Measurements from ENCODE around the gene IL18. TPM values are rescaled to one million over a fixed set of nuclear protein-coding genes. Genes with fewer than 3 reads are reported as not detected.

Gene IL18
- polyA plus RNA-seq, 1 donor from 2014 or later, result not detected

DNA sequence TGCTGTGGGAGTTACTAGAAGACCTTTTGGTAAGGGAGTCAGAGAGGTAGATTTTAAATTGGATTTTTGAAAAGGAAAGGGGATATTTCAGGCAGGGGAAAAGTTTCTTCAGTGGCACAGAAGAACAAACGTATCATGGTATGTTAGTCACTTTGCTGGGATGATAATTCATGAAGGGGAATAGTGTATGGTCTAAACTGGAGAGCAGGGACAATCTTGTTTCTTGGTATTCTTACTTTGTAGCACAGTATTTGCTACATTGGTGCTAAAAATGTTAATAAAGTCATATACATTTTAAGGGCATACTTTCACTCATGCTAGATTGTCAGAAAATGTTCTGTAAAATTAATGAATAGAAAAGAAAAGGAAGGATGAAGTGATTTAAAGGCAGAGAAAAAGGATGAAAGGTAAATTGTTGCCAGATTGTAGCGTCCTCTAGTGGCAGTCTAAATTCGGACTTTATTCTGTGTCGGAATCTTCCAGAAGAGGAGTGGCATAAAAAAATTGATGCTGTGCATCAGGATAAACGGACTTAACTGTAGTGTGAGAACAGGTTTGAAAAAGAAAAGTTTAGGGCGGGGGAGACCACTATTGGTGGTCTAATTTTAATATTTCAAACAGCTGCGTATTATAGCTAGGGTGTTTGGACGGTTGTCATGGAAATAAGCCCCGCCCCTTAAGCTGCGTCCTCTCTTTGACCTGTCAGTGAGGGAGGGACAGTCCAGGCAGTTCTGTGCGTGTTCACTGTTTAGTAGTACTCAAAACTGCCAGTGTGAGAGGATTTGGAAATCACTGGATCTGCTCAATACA, 11.1 kb upstream of the IL18 start, which contains the start of gene BCO2:
TSS of gene BCO2 (plus strand) at position 724 of the 810 bp plus-strand sequence. CDS start 90 bp downstream, outside the sequence.
- H3K9me3 ChIP-seq (ENCODE audit: low read length), result no peaks in the 10 kb centered on the region
- no peaks in the 10 kb centered on the region for H4K20me1 ChIP-seq (ENCODE audit: insufficient read depth)
- TF ChIP-seq TAF1 (IDR thresholded peaks at IDR 0.05; ENCODE audit: low read depth) (no peak), RAD21 (conservative IDR thresholded peaks at IDR 0.05) (peak; percentile 65), SMC3 (conservative IDR thresholded peaks at IDR 0.05; ENCODE audit: poor library complexity) (peak; percentile 50), EP300 (conservative IDR thresholded peaks at IDR 0.05; ENCODE audit: poor library complexity, severe bottlenecking) (no peak), POLR2AphosphoS5 (IDR thresholded peaks at IDR 0.05) (no peak)
- TF ChIP-seq, protein P1, sequence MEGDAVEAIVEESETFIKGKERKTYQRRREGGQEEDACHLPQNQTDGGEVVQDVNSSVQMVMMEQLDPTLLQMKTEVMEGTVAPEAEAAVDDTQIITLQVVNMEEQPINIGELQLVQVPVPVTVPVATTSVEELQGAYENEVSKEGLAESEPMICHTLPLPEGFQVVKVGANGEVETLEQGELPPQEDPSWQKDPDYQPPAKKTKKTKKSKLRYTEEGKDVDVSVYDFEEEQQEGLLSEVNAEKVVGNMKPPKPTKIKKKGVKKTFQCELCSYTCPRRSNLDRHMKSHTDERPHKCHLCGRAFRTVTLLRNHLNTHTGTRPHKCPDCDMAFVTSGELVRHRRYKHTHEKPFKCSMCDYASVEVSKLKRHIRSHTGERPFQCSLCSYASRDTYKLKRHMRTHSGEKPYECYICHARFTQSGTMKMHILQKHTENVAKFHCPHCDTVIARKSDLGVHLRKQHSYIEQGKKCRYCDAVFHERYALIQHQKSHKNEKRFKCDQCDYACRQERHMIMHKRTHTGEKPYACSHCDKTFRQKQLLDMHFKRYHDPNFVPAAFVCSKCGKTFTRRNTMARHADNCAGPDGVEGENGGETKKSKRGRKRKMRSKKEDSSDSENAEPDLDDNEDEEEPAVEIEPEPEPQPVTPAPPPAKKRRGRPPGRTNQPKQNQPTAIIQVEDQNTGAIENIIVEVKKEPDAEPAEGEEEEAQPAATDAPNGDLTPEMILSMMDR (IDR thresholded peaks at IDR 0.05; ENCODE audit: poor library complexity, severe bottlenecking), result peak; percentile 81
- peak within 1 kb of the TSS; percentile 19 for H2AFZ ChIP-seq (ENCODE audit: low read depth, low read length)
- no peaks in the 10 kb centered on the region for H3F3A ChIP-seq (ENCODE audit: insufficient read depth, low read length, poor library complexity, severe bottlenecking)
- no peaks in the 10 kb centered on the region for H3K36me3 ChIP-seq (ENCODE audit: insufficient read depth, low read length)
- no peaks in the 10 kb centered on the region for H3K27me3 ChIP-seq (ENCODE audit: insufficient read depth, low read depth, low read length)
- peak within 1 kb of the TSS; percentile 59 for H3K4me3 ChIP-seq (ENCODE audit: low read length)
- peak within 1 kb of the TSS; percentile 20 for H3K9ac ChIP-seq (ENCODE audit: low read length)
- H3K79me2 ChIP-seq (replicated peaks; ENCODE audit: insufficient read depth, low read length), result no peaks in the 10 kb centered on the region
- no peaks in the 10 kb centered on the region for H3K9me2 ChIP-seq (ENCODE audit: insufficient read depth, low read length)
- H3K4me2 ChIP-seq (ENCODE audit: low read length), result peak within 1 kb of the TSS; percentile 49
- H3K27ac ChIP-seq (ENCODE audit: low read length), result no peak within 1 kb of the TSS

DNA sequence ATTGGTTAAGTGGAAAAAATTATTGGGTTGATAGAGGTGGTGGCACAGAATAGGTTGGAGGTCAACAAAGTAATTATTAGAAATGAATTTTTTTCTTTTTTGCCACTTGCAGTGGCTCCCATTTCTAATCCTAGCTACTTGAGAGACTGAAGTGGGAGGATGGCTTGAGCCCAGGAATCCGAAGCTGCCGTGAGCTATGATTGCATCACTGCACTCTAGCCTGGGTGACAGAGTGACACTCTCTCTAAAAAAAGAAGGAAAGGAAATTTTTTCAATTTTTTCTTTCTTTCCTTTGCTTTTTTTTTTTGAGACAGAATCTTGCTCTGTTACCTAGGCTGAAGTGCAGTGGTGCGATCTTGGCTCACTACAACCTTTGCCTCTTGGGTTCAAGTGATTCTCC, 9.3 kb upstream of the IL18 start:
- no peaks in the 10 kb centered on the region for H4K20me1 ChIP-seq (ENCODE audit: insufficient read depth)
- TF ChIP-seq MXI1 (conservative IDR thresholded peaks at IDR 0.05; ENCODE audit: poor library complexity, severe bottlenecking) (no peak), TAF1 (IDR thresholded peaks at IDR 0.05; ENCODE audit: low read depth) (no peak), SMC3 (conservative IDR thresholded peaks at IDR 0.05; ENCODE audit: poor library complexity) (no peak), EP300 (conservative IDR thresholded peaks at IDR 0.05; ENCODE audit: poor library complexity, severe bottlenecking) (no peak), POLR2AphosphoS5 (IDR thresholded peaks at IDR 0.05) (no peak), EZH2 (IDR thresholded peaks at IDR 0.05; ENCODE audit: borderline replicate concordance, insufficient read depth, low read length, poor library complexity, severe bottlenecking) (no peak), RAD21 (conservative IDR thresholded peaks at IDR 0.05) (no peak)
- TF ChIP-seq, protein P1 (IDR thresholded peaks at IDR 0.05; ENCODE audit: poor library complexity, severe bottlenecking), result no peak
- TF ChIP-seq, protein P2, sequence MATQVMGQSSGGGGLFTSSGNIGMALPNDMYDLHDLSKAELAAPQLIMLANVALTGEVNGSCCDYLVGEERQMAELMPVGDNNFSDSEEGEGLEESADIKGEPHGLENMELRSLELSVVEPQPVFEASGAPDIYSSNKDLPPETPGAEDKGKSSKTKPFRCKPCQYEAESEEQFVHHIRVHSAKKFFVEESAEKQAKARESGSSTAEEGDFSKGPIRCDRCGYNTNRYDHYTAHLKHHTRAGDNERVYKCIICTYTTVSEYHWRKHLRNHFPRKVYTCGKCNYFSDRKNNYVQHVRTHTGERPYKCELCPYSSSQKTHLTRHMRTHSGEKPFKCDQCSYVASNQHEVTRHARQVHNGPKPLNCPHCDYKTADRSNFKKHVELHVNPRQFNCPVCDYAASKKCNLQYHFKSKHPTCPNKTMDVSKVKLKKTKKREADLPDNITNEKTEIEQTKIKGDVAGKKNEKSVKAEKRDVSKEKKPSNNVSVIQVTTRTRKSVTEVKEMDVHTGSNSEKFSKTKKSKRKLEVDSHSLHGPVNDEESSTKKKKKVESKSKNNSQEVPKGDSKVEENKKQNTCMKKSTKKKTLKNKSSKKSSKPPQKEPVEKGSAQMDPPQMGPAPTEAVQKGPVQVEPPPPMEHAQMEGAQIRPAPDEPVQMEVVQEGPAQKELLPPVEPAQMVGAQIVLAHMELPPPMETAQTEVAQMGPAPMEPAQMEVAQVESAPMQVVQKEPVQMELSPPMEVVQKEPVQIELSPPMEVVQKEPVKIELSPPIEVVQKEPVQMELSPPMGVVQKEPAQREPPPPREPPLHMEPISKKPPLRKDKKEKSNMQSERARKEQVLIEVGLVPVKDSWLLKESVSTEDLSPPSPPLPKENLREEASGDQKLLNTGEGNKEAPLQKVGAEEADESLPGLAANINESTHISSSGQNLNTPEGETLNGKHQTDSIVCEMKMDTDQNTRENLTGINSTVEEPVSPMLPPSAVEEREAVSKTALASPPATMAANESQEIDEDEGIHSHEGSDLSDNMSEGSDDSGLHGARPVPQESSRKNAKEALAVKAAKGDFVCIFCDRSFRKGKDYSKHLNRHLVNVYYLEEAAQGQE (IDR thresholded peaks at IDR 0.05; ENCODE audit: borderline replicate concordance), result no peak
- no peak overlapping the region for H3K27ac ChIP-seq (ENCODE audit: low read length)
- H3K79me2 ChIP-seq (replicated peaks; ENCODE audit: insufficient read depth, low read length), result no peaks in the 10 kb centered on the region
- H2AFZ ChIP-seq (ENCODE audit: low read depth, low read length), result no peak overlapping the region
- H3K9me3 ChIP-seq (ENCODE audit: low read length), result no peaks in the 10 kb centered on the region
- H3K27me3 ChIP-seq (ENCODE audit: insufficient read depth, low read depth, low read length), result no peaks in the 10 kb centered on the region
- H3K9me2 ChIP-seq (ENCODE audit: insufficient read depth, low read length), result no peaks in the 10 kb centered on the region
- H3K4me2 ChIP-seq (ENCODE audit: low read length), result no peak overlapping the region
- no peaks in the 10 kb centered on the region for H3K36me3 ChIP-seq (ENCODE audit: insufficient read depth, low read length)
- no peaks in the 10 kb centered on the region for H3F3A ChIP-seq (ENCODE audit: insufficient read depth, low read length, poor library complexity, severe bottlenecking)
- no peak overlapping the region for H3K9ac ChIP-seq (ENCODE audit: low read length)
- no peak overlapping the region for H3K4me3 ChIP-seq (ENCODE audit: low read length)
